ENCODE data around the gene GRIFIN.
"Not testable (repeated sequence)": the region's sequence is repeated elsewhere in the genome, so short reads cannot be mapped to it uniquely, and the experiment has no call there.

Gene GRIFIN

GRCh38 chr7:2477447-2478398, 1.5 kb upstream of the GRIFIN start:
- DNase-seq, result peak; percentile 25

- no peak for DNase-seq
Measured at GRCh38 chr7:2476776-2477446, 713 bp upstream of the GRIFIN start.

GRCh38 chr7:2475678-2476015, 551 bp downstream of the GRIFIN start:
- no peak for DNase-seq

GRCh38 chr7:2474813-2475677, 1.2 kb downstream of the GRIFIN start:
- DNase-seq, result no peak

- DNase-seq, result no peak
Measured at GRCh38 chr7:2474224-2474623, 2.0 kb downstream of the GRIFIN start.

GRCh38 chr7:2473496-2474180, 2.6 kb downstream of the GRIFIN start:
- DNase-seq, result no peak

GRCh38 chr7:2472739-2473138, 3.5 kb downstream of the GRIFIN start:
- no peak for DNase-seq

GRCh38 chr7:2471396-2471795, 4.8 kb downstream of the GRIFIN start:
- no peak for DNase-seq

GRCh38 chr7:2471022-2471329, 5.2 kb downstream of the GRIFIN start:
- DNase-seq, result no peak

- no peak for DNase-seq
Measured at GRCh38 chr7:2470204-2471021, 5.8 kb downstream of the GRIFIN start.

GRCh38 chr7:2469460-2470203, 6.6 kb downstream of the GRIFIN start:
- DNase-seq, result not testable (repeated sequence)

- no peak for DNase-seq
Measured at GRCh38 chr7:2468227-2468626, 8.0 kb downstream of the GRIFIN start.

- DNase-seq, result no peak
Measured at GRCh38 chr7:2466675-2467074, 9.5 kb downstream of the GRIFIN start.

GRCh38 chr7:2465928-2466327, 10.3 kb downstream of the GRIFIN start:
- no peak for DNase-seq

GRCh38 chr7:2462731-2463130, 13.5 kb downstream of the GRIFIN start:
- DNase-seq, result no peak

GRCh38 chr7:2461268-2462026, 14.8 kb downstream of the GRIFIN start:
- DNase-seq, result no peak

- no peak for DNase-seq
Measured at GRCh38 chr7:2460641-2461040, 15.6 kb downstream of the GRIFIN start.

- DNase-seq, result no peak
Measured at GRCh38 chr7:2460188-2460587, 16.0 kb downstream of the GRIFIN start.

- DNase-seq, result no peak
Measured at GRCh38 chr7:2459674-2460073, 16.5 kb downstream of the GRIFIN start.

GRCh38 chr7:2453849-2454248, 22.3 kb downstream of the GRIFIN start:
- DNase-seq, result not testable (repeated sequence)
